GM23248 (cell line): ENCODE results near the gene GSE1.

Experiments
- EZH2 ChIP-seq: fragments of 200-600 bp; sonication (generic); IDR thresholded peaks from 2 replicates; pipeline ENCODE4 v1.6.1; 2018; ENCODE audit warnings: antibody characterized with exemption, mild to moderate bottlenecking; ENCODE audit not compliant: insufficient read depth, poor library complexity, severe bottlenecking
- EZH2phosphoT487 ChIP-seq: fragments of 200-600 bp; sonication (generic); IDR thresholded peaks from 2 replicates; pipeline ENCODE4 v1.6.1; 2018; ENCODE audit warnings: antibody characterized with exemption, moderate library complexity, mild to moderate bottlenecking, low read depth; ENCODE audit not compliant: insufficient read depth

DNA sequence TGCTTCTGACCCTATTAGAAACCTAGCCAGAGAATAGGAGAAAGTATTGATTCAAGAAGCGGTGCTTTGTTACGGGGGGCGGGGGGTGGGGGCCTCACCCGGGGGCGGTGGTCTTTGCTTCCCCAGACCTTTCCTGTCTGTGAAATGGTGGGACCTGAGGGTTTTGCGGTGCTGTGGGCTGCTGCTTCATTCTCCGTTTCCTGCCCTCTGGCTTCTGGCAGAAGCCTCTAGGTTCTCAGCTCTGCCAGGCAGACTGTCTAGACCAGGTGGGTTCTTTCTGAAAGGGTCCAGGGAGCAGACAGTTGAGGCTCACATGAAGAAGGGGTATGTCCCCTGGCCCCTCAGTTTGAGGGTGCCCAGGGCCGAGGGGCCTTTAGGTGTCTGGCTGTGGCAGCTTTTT is 14.0 kb downstream of the GSE1 start:
- no peak for TF ChIP-seq EZH2
- TF ChIP-seq EZH2phosphoT487, result no peak
